Fibroblast of peridontal ligament (primary cell): Measurements from ENCODE around the gene ALDH3B1.

Experiments
- DNase-seq: peaks from one replicate; pipeline ENCODE4 v3.0.0-alpha.2; 2010; ENCODE audit errors: extremely low read depth

Gene ALDH3B1

DNA sequence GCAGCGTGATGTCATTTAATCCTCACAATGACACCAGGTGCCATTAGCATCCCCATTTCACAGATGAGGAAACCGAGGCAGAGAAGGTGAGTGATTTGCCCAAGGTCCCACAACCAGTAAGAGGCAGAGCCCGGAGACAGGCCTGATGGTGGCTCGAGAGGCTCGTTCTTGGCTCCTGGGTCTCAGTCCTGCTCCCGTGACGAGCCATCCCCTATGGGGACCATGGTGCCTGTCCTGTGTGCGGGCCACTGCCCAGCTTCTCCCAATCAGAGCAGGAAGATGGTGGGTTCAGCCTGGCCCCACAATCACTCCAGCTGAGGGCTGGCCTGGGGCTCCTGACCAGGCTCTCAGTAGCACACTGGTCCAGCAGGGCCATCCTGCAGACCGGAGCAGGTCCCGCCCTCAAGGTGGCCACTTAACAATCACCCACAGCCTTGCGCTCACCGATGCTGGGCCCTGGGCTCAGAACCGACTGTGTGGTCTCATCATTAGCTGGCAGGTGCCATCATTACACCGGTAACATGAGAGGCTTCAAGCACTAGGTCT is 3.6 kb downstream of the ALDH3B1 start:
- DNase-seq = no peak

GRCh38 chr11:68014157-68014946 is 4.2 kb downstream of the ALDH3B1 start:
- DNase-seq = peak; percentile 91

- no peak for DNase-seq
Measured at GRCh38 chr11:68014947-68015447, 4.9 kb downstream of the ALDH3B1 start.

- no peak for DNase-seq
Measured at GRCh38 chr11:68015467-68015866, 5.3 kb downstream of the ALDH3B1 start.

DNA sequence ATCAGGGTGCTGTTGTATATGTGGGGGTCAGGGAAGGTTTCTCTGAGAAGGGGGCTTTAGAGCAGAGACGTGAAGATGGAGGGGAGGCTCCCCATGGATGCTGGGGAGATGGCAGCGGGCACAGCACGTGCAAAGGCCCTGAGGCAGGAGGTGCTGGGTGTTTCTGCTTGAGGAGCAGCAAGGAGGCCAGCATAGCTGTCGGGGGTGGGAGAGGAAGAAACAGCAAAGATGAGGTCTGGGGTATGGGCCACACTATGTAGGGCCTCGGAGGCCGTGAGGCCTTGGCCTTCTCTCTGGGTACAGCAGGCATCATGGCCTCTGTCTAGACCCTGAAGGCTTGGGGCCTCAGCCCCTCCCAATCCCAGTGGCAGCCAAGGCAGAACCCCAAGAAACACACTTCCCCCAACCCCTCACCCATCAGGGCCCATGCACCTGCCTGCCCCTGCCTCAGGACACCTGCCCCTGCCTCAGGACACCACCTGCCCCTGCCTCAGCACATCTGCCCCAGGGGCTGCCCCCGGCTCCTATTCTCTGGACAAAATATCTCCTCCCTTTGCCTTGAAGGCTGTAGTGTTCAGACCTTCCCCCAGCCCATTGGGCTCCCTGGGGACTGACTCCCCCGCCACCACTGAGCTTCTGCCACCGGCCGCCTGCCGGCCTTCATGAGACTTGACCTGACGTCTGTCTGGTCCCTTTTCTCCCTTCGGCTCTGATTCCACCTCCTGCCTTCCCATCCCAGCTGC is 6.2 kb downstream of the ALDH3B1 start:
- DNase-seq = no peak

DNA sequence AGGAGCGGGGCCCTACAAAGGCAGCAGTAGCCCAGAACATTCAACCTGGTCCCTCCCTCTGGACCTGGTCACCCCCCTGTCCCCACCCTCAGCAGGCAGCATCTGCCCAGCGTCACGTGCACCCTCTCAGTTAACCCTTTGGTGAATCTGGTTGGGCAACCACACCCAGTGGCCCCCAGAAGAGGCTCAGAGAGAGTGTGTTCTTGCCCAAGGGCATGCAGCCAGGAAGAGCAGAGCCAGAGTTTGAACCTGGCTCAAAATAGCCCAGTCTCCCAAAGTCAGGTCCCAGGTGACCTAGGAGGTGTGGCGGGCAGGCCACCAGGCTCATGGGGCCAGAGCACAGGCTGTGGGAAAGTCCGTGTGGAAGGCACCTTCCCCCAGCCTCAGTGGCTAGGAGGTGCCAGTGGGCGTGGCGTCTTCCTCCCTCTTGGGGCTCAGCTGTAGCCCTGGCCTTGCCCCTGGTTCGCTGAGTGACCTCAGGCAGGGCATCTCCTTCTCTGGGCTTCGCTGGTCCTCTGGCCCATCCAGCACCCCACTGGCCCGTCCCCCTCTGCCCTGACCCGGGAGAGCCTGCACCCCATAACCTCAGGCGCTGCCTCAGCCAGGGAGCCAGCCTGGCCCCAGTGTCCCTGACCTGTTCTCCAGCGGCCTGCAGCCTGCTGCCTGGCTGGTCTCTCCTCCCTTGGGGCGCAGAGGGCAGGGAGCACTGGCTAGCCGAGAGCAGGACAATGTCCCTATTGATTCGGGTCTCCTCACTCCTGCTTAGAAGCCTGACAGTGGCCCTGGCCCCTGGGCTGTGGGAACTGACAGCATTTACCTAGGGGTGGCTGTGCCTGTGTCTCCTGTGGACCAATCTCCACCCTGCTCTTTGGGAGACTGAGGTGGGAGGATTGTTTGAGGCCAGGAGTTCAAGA is 7.0 kb downstream of the ALDH3B1 start:
- DNase-seq = no peak

DNA sequence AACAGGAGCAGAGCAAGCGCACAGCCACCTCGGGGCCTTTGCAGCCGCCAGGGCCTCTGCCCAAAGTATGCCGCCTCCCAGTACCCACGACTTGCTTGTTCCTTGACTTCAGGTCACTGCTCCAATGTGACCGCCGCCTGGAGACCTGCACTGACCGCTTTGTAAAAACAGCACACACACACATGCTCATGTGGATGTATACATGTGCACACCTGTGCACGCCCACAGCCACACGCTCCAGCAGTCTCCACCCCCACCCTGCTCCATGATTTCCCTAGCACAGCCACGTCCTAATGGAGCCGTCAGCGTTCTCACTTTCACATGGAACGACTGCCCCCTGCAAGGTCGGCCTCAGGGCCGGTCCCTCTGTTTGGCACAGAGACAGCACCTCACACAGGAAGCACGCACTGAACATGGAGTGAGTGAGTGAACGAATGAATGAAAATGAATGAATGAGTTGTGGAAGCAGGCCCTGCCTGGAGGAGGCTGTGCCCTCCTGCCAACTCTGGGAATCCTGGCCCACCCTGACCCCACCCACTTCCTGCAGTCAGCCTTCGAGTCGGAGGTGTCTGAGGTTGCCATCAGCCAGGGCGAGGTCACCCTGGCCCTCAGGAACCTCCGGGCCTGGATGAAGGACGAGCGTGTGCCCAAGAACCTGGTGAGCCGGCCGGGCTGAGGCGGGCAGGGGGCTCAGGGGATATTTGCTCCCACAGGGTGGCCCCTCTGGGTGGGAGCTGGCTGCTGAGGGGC is 8.0 kb downstream of the ALDH3B1 start:
- DNase-seq = no peak

GRCh38 chr11:68018730-68019190 is 8.6 kb downstream of the ALDH3B1 start:
- DNase-seq = no peak

GRCh38 chr11:68019486-68019885 is 9.4 kb downstream of the ALDH3B1 start:
- DNase-seq = no peak

GRCh38 chr11:68020575-68020974 is 10.4 kb downstream of the ALDH3B1 start:
- peak; percentile 30 for DNase-seq

DNA sequence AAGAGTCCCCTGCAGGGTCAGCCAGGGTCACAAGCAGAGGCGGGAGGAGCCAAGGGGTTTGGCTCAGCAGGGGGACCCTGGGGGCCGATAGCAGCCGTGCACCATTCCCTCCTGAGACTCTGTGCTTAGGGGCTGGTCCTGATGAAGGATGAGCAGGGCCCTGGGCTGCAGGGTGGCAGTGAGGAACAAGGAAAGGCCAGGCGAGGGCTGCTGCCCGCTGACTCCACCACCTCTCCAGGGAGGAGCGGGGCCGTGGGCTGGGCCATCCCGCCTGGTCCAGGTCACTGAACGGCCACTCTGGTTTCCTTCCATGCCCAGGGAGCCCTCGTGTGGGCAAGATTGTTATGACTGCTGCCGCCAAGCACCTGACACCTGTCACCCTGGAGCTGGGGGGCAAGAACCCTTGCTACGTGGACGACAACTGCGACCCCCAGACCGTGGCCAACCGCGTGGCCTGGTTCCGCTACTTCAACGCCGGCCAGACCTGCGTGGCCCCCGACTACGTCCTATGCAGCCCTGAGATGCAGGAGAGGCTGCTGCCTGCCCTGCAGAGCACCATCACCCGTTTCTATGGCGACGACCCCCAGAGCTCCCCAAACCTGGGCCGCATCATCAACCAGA is 11.2 kb downstream of the ALDH3B1 start:
- DNase-seq = peak; percentile 10

- DNase-seq = no peak
Measured at GRCh38 chr11:68022531-68022930, 12.4 kb downstream of the ALDH3B1 start.

DNA sequence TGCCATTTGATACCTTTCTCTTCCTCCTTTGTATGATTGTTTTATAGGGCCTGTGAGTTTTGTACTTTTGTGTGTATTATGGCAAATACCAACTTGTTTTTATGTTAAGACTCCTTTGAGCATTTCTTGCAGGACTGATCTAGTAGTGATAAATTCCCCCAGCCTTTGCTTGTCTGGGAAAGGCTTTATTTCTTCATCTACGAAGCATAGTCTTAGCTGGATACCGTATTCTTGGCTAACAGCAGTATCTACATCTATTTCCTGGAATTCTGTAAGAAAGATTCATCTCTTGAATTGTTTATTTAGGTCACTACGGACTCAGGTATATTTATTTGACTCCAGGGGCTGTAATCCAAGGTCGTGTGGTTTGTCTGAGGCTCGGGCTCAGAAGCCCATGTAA is 14.4 kb downstream of the ALDH3B1 start:
- DNase-seq = no peak

GRCh38 chr11:68025047-68025446 is 14.9 kb downstream of the ALDH3B1 start:
- DNase-seq = peak; percentile 18

GRCh38 chr11:68026391-68027105 is 16.4 kb downstream of the ALDH3B1 start:
- DNase-seq = no peak

DNA sequence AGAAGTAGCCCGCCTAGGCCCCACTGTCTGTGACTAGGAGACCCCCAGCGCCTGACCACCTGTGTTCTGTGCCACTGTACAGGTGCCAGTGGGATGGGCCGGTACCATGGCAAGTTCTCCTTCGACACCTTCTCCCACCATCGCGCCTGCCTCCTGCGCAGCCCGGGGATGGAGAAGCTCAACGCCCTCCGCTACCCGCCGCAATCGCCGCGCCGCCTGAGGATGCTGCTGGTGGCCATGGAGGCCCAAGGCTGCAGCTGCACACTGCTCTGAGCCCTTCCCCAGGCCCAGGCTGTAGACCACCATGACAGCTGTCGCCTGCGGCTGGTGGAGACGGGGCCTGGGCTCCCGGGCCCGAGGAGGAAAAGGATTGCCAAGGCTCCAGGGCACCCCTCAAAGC is 17.5 kb downstream of the ALDH3B1 start:
- no peak for DNase-seq

- peak; percentile 17 for DNase-seq
Measured at GRCh38 chr11:68028802-68029545, 18.8 kb downstream of the ALDH3B1 start.

- peak; percentile 99 for DNase-seq
Measured at GRCh38 chr11:68030318-68031143, 20.4 kb downstream of the ALDH3B1 start, which contains the start of gene NDUFS8. Gene NDUFS8 (plus strand): TSS chr11:68030681. CDS start chr11:68032152, 1,471 bp downstream.
